Testis (tissue), 2 donors: ENCODE results near the gene LRRC74A.

ENCODE experiments used
- POLR2A ChIP-seq: fragments of 450-650 bp; IDR thresholded peaks from one replicate; pipeline ENCODE4 v1.6.1; 2017; ENCODE audit warnings: antibody characterized with exemption, mild to moderate bottlenecking, moderate library complexity
- TF ChIP-seq, protein P1 (sequence below), 3 experiments: fragments of 450-650 bp in 2 of 3; fragments of 200-600 bp in 1 of 3; sonication (generic) in 1 of 3; IDR thresholded peaks; one replicate each; pipeline ENCODE4 v1.5.1; 2016 to 2019; ENCODE audit warnings: antibody characterized with exemption in 3 of 3, mild to moderate bottlenecking in 2 of 3, moderate library complexity in 1 of 3

GRCh38 chr14:76916040-76916715 lies 90.0 kb downstream of the LRRC74A start:
- TF ChIP-seq, protein P1, sequence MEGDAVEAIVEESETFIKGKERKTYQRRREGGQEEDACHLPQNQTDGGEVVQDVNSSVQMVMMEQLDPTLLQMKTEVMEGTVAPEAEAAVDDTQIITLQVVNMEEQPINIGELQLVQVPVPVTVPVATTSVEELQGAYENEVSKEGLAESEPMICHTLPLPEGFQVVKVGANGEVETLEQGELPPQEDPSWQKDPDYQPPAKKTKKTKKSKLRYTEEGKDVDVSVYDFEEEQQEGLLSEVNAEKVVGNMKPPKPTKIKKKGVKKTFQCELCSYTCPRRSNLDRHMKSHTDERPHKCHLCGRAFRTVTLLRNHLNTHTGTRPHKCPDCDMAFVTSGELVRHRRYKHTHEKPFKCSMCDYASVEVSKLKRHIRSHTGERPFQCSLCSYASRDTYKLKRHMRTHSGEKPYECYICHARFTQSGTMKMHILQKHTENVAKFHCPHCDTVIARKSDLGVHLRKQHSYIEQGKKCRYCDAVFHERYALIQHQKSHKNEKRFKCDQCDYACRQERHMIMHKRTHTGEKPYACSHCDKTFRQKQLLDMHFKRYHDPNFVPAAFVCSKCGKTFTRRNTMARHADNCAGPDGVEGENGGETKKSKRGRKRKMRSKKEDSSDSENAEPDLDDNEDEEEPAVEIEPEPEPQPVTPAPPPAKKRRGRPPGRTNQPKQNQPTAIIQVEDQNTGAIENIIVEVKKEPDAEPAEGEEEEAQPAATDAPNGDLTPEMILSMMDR (IDR thresholded peaks at IDR 0.05), result no peak
- no peak for TF ChIP-seq POLR2A
